Measurements from ENCODE around the gene ORM2.
A peak's percentile ranks its signal among the peaks of the same experiment; 100 is the strongest.
"Not testable (repeated sequence)": the region's sequence is repeated elsewhere in the genome, so short reads cannot be mapped to it uniquely, and the experiment has no call there.

Gene ORM2

GRCh38 chr9:114315723-114316363 lies 13.8 kb upstream of the ORM2 start:
- no peak for DNase-seq (ENCODE audit: low read depth)
- H3K4me3 ChIP-seq (ENCODE audit: low read length): no peak overlapping the region
- TF ChIP-seq CTCF (conservative IDR thresholded peaks at IDR 0.05; ENCODE audit: low read length): no peak

DNA sequence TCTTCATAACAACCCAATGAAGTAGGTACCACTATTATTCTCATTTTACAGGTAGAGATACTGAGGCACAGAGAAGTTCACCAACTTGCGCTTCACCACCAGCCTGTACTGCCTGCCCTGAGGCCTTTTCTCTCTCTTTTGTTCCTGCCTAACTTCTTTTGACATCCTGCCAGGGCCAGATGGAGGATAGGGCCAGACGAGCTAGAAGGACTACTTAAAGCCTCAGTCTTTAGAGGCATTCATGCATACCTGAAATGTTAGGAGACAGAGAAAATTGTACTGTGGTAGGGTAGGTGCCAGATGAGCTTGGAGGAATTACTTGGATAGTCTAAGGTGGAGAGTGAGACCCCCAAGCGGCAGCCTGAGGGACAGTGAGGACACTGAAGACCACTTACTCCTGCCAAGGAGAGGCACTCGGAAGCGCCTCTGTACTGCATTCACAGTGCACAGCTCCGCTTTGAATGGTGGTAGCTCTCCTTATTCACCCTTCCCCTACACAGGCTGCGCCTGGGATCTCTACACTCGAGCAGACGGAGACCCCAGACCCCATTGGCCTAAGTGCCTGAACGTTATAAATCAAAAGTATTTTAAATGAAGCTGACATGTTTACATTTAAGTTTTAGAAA lies 13.0 kb upstream of the ORM2 start:
- H3K4me3 ChIP-seq (ENCODE audit: low read length): no peak overlapping the region
- peak; percentile 8 for DNase-seq (ENCODE audit: low read depth)
- TF ChIP-seq CTCF (conservative IDR thresholded peaks at IDR 0.05; ENCODE audit: low read length): no peak

DNA sequence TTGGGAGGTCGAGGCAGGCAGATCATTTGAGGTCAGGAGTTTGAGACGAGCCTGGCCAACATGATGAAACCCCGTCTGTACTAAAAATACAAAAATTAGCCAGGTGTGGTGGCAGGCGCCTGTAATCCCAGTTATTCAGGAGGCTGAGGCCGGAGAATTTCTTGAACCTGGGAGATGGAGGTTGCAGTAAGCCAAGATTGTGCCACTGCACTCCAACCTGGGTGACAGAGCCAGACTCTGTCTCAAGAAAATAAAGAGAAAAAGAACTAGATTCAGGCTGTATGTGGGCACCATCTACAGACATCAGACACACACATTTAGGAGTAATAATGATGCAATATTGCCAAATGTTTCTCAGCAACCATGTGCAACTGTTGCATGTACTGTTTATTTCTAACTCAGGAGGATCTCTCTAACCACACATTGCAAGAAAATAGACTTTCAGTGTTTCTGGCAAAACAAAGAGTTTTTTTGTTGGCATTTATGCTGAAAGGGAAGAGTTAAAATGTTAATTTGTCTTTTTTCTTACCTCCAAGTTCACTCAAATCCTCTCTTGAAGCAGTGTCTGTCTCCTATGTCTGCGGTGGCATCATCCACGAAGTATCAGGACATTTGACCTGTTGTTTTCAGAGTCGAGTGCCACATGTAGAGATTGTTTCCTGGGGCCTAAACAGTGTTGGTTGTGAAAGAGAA lies 11.9 kb upstream of the ORM2 start:
- no peak for TF ChIP-seq CTCF (conservative IDR thresholded peaks at IDR 0.05; ENCODE audit: low read length)
- peak; percentile 94 for DNase-seq (ENCODE audit: low read depth)
- no peak overlapping the region for H3K4me3 ChIP-seq (ENCODE audit: low read length)

DNA sequence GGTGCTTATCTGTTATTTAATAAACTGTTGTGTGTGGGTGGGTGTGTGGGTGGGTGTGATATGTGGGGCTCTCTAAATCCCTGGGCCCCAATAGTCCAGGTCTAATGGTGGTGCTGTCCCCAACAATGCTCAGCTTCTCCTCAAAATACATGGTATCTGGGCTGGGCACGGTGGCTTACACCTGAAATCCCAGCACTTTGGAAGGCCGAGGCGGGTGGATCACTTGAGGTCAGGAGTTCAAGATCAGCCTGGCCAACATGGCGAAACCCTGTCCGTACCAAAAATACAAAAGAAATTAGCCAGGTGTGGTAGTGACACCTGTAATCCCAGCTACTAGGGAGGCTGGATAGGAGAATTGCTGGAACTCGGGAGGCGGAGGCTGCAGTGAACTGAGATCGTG lies 11.3 kb upstream of the ORM2 start:
- no peak overlapping the region for H3K4me3 ChIP-seq (ENCODE audit: low read length)
- no peak for DNase-seq (ENCODE audit: low read depth)
- no peak for TF ChIP-seq CTCF (conservative IDR thresholded peaks at IDR 0.05; ENCODE audit: low read length)

GRCh38 chr9:114319147-114319546 lies 10.5 kb upstream of the ORM2 start:
- no peak overlapping the region for H3K4me3 ChIP-seq (ENCODE audit: low read length)
- no peak for TF ChIP-seq CTCF (conservative IDR thresholded peaks at IDR 0.05; ENCODE audit: low read length)
- DNase-seq (ENCODE audit: low read depth): no peak

GRCh38 chr9:114320710-114321109 lies 9.0 kb upstream of the ORM2 start:
- peak; percentile 60 for DNase-seq (ENCODE audit: low read depth)
- not testable (repeated sequence) for H3K4me3 ChIP-seq (ENCODE audit: low read length)

GRCh38 chr9:114321759-114322158 lies 7.9 kb upstream of the ORM2 start:
- peak; percentile 57 for DNase-seq (ENCODE audit: low read depth)
- TF ChIP-seq CTCF (conservative IDR thresholded peaks at IDR 0.05; ENCODE audit: low read length): no peak
- H3K4me3 ChIP-seq (ENCODE audit: low read length): no peak overlapping the region

- not testable (repeated sequence) for H3K4me3 ChIP-seq (ENCODE audit: low read length)
- DNase-seq (ENCODE audit: low read depth): peak; percentile 17
Observed at GRCh38 chr9:114322160-114322818, 7.4 kb upstream of the ORM2 start.

DNA sequence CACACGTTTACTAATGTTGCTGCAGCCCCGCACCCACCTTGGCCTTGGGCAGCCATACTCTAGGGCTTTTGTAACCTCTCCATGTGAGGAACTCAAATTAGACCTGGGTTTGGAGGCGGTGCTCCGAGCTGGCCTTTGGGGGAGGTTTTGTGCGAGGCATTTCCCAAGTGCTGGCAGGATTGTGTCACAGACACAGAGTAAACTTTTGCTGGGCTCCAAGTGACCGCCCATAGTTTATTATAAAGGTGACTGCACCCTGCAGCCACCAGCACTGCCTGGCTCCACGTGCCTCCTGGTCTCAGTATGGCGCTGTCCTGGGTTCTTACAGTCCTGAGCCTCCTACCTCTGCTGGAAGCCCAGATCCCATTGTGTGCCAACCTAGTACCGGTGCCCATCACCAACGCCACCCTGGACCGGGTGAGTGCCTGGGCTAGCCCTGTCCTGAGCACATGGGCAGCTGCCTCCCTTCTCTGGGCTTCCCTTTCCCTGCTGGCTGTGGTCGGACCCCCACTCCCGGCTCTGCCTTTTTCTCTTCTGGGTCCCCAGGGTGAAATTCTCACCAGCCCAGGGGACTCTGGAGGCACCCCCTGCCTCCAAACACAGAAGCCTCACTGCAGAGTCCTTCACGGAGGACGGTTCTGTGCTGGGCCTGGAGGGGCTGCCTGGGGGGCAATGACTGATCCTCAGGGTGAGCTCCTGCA lies 6.7 kb upstream of the ORM2 start, which contains the start of gene ORM1:
TSS of gene ORM1 (plus strand) at position 268 of the 701 bp plus-strand sequence. CDS start at position 304, 36 bp downstream.
- DNase-seq (ENCODE audit: low read depth); H3K4me3 ChIP-seq (ENCODE audit: low read length): not testable (repeated sequence)

DNA sequence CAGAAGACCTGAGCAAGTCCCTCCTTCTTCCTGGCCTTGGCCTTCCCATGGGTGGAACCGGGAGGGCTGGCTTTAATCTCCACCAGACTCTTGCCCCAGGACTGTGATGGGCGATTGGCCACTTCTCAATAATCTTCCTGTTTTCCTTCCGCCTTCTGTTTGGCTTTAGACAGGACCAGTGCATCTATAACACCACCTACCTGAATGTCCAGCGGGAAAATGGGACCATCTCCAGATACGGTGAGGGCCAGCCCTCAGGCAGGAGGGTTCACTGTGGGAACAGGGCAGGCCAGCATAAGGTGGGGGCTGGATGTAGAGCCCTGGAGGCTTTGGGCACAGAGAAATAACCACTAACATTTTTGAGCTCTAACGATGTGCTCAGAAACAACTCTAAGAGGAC lies 5.8 kb upstream of the ORM2 start:
- DNase-seq (ENCODE audit: low read depth); H3K4me3 ChIP-seq (ENCODE audit: low read length): not testable (repeated sequence)

All from AG10803 (cell line).